Ascending aorta (tissue), 2 donors: ENCODE data around the gene SPECC1L. TPM values are rescaled to one million over a fixed set of nuclear protein-coding genes. Genes with fewer than 3 reads are reported as not detected.
A peak's percentile ranks its signal among the peaks of the same experiment; 100 is the strongest.

Source experiments
- DNase-seq, 2 donors: peaks; one replicate each; pipeline ENCODE4 v3.0.0-alpha.2; 2019; ENCODE audit warnings: low spot score in 2 of 2
- H3K27ac ChIP-seq, 2 donors: fragments of 200-600 bp; sonication (generic); one replicate each; pipeline ENCODE4 v1.5.1; 2016 to 2017; ENCODE audit warnings: mild to moderate bottlenecking in 1 of 2
- H3K27me3 ChIP-seq: fragments of 200-600 bp; sonication (generic); one replicate; pipeline ENCODE4 v1.5.1; 2017
- H3K36me3 ChIP-seq, 2 donors: fragments of 200-600 bp; sonication (generic); one replicate each; pipeline ENCODE4 v1.5.1; 2016
- H3K4me1 ChIP-seq, 2 donors: fragments of 200-600 bp; sonication (generic); one replicate each; pipeline ENCODE4 v1.5.1; 2016 to 2017; ENCODE audit warnings: mild to moderate bottlenecking in 1 of 2
- H3K4me3 ChIP-seq, 2 donors: fragments of 200-600 bp; sonication (generic); one replicate each; pipeline ENCODE4 v1.5.1; 2016 to 2017; ENCODE audit warnings: mild to moderate bottlenecking in 1 of 2
- H3K9me3 ChIP-seq, 2 donors: fragments of 200-600 bp; sonication (generic); one replicate each; pipeline ENCODE4 v1.5.1; 2016
- intact Hi-C: fragments of 100-400 bp; cut with DNase I; formaldehyde crosslinking; loops from one replicate; pipeline ENCODE4 v1.15.1; 2023
- total RNA-seq: library from RNA; depleted of rRNA; stranded (reverse); fragments of >200 nt; gene quantifications from one replicate; pipeline ENCODE4 v1.1.0, GENCODE V29; 2016
- TF ChIP-seq, protein P1 (sequence below), 3 experiments: fragments of 200-600 bp in 2 of 3; fragments of 450-650 bp in 1 of 3; sonication (generic) in 2 of 3; IDR thresholded peaks; one replicate each; pipeline ENCODE4 v1.5.1; 2016 to 2019; ENCODE audit warnings: antibody characterized with exemption in 3 of 3, mild to moderate bottlenecking in 1 of 3, moderate library complexity in 1 of 3

Gene SPECC1L
- total RNA-seq, 1 donor from 2014 or later: 66.9 TPM

GRCh38 chr22:24431309-24432034 is 160.8 kb downstream of the SPECC1L start:
- Histone ChIP-seq H3K4me1 (peaks cover 4 to 11% of the 10 kb centered on the region in 2 donors), H3K27ac (peak overlapping the region in 1 of 2 donors; percentile 16)
- peak in 1 of 2 donors; percentile 0 for DNase-seq

DNA sequence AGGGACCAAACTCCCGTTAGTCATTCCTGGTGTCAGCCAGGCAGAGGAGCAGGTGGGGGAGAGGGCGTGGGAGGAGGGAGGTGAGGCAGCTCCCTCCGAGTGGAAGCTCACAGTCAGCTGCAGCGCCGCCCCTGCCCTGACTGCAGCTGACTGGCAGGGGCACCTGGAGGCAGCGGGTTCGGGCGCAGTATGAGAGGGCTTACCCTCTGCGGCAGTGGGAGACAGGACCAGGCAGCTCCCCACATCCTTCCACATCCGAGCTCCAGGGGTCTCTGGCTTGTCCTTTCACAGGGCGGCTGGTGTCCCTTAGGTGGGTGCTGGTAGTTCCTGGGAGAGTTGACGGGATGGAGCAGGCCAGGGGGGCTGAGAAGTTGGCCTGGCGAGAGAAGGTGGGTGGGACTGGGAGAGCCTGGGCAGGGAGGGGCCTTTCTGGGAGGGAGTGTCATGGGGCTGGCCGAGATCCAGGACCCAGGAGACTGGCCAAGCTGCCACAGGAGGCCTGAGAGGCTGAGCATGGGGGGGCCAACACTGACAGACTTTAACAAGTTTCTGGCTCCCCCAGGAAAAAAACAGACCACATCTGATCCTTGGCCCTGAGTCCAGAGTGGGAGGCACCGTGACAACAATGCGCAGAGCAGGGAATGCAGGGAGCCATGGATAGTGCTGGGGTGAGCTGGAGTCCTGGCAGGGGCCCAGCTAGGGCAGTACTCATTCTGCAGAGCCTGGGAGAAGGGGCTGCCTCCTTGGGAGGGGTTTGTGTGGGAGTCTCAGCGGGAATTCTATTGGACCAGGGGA is 161.6 kb downstream of the SPECC1L start:
- TF ChIP-seq, protein P1, sequence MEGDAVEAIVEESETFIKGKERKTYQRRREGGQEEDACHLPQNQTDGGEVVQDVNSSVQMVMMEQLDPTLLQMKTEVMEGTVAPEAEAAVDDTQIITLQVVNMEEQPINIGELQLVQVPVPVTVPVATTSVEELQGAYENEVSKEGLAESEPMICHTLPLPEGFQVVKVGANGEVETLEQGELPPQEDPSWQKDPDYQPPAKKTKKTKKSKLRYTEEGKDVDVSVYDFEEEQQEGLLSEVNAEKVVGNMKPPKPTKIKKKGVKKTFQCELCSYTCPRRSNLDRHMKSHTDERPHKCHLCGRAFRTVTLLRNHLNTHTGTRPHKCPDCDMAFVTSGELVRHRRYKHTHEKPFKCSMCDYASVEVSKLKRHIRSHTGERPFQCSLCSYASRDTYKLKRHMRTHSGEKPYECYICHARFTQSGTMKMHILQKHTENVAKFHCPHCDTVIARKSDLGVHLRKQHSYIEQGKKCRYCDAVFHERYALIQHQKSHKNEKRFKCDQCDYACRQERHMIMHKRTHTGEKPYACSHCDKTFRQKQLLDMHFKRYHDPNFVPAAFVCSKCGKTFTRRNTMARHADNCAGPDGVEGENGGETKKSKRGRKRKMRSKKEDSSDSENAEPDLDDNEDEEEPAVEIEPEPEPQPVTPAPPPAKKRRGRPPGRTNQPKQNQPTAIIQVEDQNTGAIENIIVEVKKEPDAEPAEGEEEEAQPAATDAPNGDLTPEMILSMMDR (IDR thresholded peaks at IDR 0.05): no peak
- no peaks in the 10 kb centered on the region for H3K36me3 ChIP-seq
- peaks cover 4 to 11% of the 10 kb centered on the region in 2 donors for H3K4me1 ChIP-seq
- H3K4me3 ChIP-seq: no peak overlapping the region
- no peaks in the 10 kb centered on the region for H3K27me3 ChIP-seq
- intact Hi-C loops: no loop called here
- peak overlapping the region in 1 of 2 donors; percentile 16 for H3K27ac ChIP-seq
- DNase-seq: peak; percentile 5 to 78
- H3K9me3 ChIP-seq: no peaks in the 10 kb centered on the region

More at GRCh38 chr22:24431309-24432034, 160.8 kb downstream of the SPECC1L start:
- H3K27me3 ChIP-seq: no peaks in the 10 kb centered on the region
- no peaks in the 10 kb centered on the region for H3K9me3 ChIP-seq
- H3K36me3 ChIP-seq: no peaks in the 10 kb centered on the region
- TF ChIP-seq, protein P1 (IDR thresholded peaks at IDR 0.05): no peak
- no peak overlapping the region for H3K4me3 ChIP-seq
- intact Hi-C loops: no loop called here

DNA sequence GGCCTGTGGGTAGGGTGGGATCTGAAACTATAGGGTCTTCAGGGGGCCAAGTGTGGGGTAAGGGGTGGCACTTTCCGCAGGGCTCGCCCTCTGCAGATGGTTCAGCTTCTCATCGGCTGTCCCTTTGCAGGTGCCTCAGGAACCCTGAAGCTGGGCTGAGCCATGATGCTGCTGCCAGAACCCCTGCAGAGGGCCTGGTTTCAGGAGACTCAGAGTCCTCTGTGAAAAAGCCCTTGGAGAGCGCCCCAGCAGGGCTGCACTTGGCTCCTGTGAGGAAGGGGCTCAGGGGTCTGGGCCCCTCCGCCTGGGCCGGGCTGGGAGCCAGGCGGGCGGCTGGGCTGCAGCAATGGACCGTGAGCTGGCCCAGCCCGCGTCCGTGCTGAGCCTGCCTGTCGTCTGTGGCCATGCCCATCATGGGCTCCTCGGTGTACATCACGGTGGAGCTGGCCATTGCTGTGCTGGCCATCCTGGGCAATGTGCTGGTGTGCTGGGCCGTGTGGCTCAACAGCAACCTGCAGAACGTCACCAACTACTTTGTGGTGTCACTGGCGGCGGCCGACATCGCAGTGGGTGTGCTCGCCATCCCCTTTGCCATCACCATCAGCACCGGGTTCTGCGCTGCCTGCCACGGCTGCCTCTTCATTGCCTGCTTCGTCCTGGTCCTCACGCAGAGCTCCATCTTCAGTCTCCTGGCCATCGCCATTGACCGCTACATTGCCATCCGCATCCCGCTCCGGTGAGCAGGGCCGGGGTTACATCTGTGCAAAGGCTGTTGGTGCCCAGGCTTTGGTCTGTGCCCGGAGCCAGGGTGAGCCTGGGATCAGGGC is 162.6 kb downstream of the SPECC1L start:
- no peaks in the 10 kb centered on the region for H3K27me3 ChIP-seq
- H3K27ac ChIP-seq: no peak overlapping the region
- H3K4me1 ChIP-seq: peaks cover 4 to 11% of the 10 kb centered on the region in 2 donors
- H3K36me3 ChIP-seq: no peaks in the 10 kb centered on the region
- no peak for DNase-seq
- H3K9me3 ChIP-seq: no peaks in the 10 kb centered on the region
- no peak overlapping the region for H3K4me3 ChIP-seq
- TF ChIP-seq, protein P1 (IDR thresholded peaks at IDR 0.05): no peak
- intact Hi-C loops: no loop called here

DNA sequence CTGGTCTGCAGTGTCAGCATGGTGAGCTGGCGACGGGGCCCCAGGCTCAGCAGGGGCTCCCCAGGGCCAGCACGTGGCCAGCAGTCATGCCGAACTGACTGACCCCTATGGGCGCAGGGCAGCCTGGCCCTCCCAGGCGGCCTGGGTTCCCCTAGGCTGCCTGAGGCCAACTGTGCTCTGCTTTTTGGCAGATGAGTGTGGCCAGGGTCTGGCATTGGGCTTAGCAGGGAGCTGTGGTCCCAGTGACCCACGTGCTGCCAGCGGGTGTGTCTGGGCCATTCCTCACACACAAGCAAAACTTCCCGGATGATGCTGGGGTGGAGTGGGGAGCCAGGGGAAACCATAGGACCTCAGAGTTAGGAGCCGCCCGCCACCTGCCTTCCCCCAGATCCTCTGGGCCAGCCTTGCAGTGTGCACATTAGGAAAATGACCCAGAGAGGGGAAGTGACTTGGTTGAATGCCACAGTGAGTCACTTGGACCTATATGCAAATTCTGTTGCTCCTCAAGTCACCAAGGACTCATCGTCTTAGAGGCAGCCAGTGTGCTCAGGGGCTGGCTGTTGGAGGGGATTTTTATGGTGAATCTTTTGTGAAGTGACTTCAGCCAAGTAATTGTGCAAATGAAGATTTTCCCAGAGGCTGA is 163.3 kb downstream of the SPECC1L start:
- peaks cover 4 to 11% of the 10 kb centered on the region in 2 donors for H3K4me1 ChIP-seq

More for the DNA sequence above, 163.3 kb downstream of the SPECC1L start:
- Histone ChIP-seq H3K4me3 (no peak overlapping the region), H3K36me3 (no peaks in the 10 kb centered on the region), H3K27me3 (no peaks in the 10 kb centered on the region), H3K9me3 (no peaks in the 10 kb centered on the region), H3K27ac (no peak overlapping the region)
- TF ChIP-seq, protein P1 (IDR thresholded peaks at IDR 0.05): no peak
- intact Hi-C loops: no loop called here
- DNase-seq: no peak
